Measurements from ENCODE around the gene WBP1.

WBP1 gene

GRCh38 chr2:74423231-74424095 lies 34.8 kb upstream of the WBP1 start:
- TF ChIP-seq CTCF (IDR thresholded peaks at IDR 0.05; ENCODE audit: insufficient read depth, missing control alignments) = no peak
- no peak for DNase-seq (ENCODE audit: insufficient read length, low spot score)
- FAIRE-seq = no peak

GRCh38 chr2:74424139-74424992 lies 33.9 kb upstream of the WBP1 start:
- no peak for DNase-seq (ENCODE audit: insufficient read length, low spot score)
- no peak for FAIRE-seq
- no peak for TF ChIP-seq CTCF (IDR thresholded peaks at IDR 0.05; ENCODE audit: insufficient read depth, missing control alignments)

GRCh38 chr2:74424995-74425406 lies 33.2 kb upstream of the WBP1 start:
- FAIRE-seq (no peak), DNase-seq (ENCODE audit: insufficient read length, low spot score) (no peak)
- no peak for TF ChIP-seq CTCF (IDR thresholded peaks at IDR 0.05; ENCODE audit: insufficient read depth, missing control alignments)

- FAIRE-seq = no peak
- TF ChIP-seq CTCF (IDR thresholded peaks at IDR 0.05; ENCODE audit: insufficient read depth, missing control alignments) = no peak
- no peak for DNase-seq (ENCODE audit: insufficient read length, low spot score)
These were observed 32.7 kb upstream of the WBP1 start for GRCh38 chr2:74425523-74425922.

GRCh38 chr2:74426181-74426758 lies 32.0 kb upstream of the WBP1 start:
- no peak for TF ChIP-seq CTCF (IDR thresholded peaks at IDR 0.05; ENCODE audit: insufficient read depth, missing control alignments)
- DNase-seq (ENCODE audit: insufficient read length, low spot score) (no peak), FAIRE-seq (no peak)

GRCh38 chr2:74427551-74427950 lies 30.7 kb upstream of the WBP1 start:
- DNase-seq (ENCODE audit: insufficient read length, low spot score) (no peak), FAIRE-seq (no peak)
- TF ChIP-seq CTCF (IDR thresholded peaks at IDR 0.05; ENCODE audit: insufficient read depth, missing control alignments) = no peak
